ENCODE results near the gene CASP8AP2.

DNA sequence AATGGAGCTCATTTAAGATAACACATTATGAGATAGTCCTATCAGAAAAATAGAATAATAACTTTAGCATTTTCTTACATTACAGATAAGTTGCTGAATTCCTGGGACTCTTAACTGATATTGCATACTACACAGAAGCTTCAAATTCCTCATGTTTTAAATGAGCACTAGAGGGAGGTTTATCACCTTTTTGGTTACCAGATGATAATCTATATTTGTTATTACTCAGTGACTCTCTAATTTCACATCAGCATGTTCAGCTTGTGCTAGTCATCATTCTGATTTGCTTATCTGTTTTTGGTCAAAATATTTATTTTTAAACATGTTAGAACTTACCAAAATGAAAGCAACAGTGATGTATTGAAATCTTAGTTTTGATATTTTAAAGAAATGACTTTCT is 44.0 kb downstream of the CASP8AP2 start:
- TF ChIP-seq POLR2AphosphoS5 (IDR thresholded peaks at IDR 0.05; ENCODE audit: borderline replicate concordance, low read depth, low read length) = no peak
- no peak for TF ChIP-seq EZH2 (IDR thresholded peaks at IDR 0.05)

Data from SK-N-MC (cell line).